ENCODE results near the gene CUTC.

CUTC gene

DNA sequence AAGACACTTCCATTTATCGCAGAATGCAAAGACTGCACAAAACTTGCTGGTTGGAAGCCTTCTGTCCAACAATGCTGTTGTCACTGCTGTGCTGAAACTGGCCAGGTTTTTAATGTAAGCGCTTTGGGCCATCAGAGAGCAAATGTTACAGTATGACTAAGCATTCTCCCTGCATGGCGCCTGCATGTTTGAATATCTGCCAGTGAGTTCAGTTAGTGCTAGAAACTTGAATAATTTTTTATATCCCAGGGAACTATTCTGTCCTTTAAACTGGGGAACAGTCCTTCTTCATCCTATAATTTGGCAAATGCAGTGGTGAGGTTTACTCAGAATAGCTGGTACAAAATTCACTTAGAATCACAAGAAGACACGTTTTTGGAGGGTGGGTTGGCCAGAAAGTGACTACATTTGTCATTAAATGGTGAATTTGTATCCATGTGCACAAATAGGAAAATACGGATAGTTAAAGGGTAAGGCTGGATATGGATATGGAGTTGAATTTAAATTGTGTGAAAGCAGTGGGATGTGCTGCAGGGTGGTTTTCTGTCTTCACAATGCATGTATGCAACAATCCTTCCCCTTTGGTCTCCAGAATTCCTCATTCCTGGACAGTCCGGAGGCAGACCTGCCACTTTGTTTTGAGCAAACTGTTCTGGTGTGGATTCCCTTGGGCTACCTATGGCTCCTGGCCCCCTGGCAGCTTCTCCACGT lies 52.1 kb downstream of the CUTC start:
- peak; percentile 84 for DNase-seq (ENCODE audit: low read depth)

DNA sequence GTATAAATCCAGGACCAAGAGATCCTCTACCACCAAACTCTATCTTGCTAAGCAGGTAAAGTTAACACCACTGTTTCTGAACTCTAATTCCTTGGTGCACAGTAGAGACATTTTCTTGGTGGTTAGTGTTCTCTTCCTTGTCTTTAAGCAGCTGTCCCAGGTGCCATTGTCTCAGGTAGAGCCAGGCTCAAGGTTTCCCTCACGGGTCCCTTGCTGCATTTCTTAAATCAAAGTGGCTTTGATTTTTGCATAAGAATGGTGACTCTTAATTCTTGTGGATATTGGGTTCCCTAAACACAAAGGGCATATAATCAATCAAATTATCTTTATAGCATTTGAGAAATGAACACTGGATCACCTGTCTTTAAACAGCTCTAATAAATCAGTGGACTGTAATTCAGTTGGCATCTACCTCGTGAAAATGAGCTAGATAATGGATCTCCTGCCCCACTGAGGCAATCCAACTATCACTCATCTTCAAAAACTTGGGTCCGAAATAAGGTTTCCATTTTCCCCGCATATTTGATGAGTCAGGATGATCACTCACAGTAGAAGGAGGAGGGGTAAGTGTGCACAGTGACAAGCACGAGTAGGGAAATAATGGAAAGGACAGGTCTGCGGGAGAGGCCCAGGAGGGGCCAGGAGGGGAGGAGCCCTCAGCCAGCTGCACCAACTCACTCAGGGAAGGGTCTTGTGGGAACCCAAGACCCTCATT lies 52.9 kb downstream of the CUTC start:
- no peak for DNase-seq (ENCODE audit: low read depth)

DNA sequence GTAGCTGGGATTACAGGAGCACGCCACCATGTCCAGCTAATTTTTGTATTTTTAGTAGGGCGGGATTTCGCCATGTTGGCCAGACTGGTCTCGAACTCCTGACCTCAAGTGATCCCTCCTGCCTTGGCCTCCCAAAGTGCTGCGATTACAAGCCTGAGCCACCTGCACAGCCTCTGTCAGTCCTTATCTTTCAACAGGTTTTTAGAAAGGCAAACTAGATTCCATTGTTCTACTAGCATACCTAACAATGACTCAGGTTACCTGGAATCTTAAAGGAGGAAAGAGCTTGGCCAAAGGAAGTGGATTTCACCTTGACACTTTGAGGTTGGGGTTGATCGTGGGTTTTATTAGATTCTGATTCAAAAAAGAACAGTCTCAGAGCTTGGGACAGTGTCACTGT lies 53.6 kb downstream of the CUTC start:
- DNase-seq (ENCODE audit: low read depth): no peak

DNA sequence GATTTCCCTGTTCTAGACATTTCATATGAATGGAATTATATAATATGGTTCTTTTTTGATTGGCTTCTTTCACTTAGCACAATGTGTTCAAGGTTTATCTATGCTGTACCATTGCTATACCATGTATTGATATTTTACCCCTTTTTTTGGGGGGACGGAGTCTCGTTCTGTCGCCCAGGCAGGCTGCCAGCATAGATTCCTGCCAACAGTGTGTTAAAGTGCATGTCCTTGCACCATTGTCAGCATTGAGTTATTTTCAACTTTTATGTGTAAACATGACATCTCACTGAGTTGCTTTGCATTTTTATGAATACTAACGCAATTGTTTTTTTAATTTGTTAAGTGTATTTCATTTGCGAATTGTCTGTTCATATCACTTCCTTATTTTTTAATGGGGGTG lies 55.3 kb downstream of the CUTC start:
- no peak for DNase-seq (ENCODE audit: low read depth)

DNA sequence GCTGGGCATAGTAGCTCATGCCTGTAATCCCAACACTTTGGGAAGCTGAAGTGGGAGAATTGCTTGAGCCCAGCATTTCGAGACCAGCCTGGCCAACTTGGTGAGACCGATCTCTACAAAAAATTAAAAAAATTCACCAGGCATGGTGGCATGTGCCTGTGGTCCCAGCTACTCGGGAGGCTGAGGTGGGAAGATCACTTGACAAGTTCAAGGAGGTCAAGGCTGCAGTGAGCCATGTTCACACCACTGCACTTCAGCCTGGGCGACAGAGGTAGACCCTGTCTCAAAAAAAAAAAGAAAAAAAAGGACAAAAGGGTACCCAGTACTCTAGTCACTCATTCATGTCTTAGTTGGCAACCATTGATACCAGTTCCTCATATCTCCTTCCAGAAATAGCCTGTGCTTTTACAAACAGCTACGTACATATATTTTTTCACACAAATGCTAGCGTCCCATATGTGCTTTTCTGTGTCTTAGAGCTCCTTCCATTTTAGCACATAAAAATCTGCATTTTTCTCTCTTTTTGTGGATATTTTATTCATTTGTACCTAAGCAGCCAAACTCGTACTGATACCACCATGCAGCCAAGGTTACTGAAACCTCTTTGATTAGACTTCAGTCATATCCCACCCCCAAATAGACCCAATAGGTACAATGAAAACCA lies 55.9 kb downstream of the CUTC start:
- DNase-seq (ENCODE audit: low read depth): no peak

DNA sequence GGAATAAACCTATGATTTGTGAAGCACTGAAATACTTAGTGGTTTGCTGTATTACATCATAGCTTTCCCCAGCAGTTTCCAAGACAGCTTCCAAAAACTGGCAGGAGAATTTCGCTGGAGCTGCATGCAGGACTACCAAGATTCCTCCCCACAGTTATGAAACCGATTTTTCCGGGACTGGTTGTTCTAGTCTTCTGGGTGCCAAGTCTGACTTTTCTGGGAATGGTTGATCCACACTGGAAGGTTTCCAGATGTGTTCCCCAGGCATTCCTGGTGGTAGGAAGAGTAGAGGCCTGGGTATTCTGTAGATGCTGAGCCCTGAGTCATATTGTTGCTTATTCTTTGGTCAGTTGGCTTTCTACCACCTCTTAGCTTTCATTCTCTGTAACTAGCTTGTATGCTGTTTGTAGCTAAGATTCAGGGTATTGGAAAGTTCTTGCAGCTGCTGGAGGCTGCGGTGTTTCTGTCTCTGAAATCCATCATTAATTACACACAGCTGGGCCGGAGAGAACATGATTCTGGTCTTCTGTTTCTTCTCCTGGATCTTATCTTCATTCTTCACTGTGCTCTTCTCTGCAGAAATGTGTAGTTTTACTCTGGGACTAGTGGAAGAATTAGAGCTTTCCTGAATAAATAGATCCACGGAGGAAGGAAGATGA lies 56.7 kb downstream of the CUTC start:
- peak; percentile 86 for DNase-seq (ENCODE audit: low read depth)

DNA sequence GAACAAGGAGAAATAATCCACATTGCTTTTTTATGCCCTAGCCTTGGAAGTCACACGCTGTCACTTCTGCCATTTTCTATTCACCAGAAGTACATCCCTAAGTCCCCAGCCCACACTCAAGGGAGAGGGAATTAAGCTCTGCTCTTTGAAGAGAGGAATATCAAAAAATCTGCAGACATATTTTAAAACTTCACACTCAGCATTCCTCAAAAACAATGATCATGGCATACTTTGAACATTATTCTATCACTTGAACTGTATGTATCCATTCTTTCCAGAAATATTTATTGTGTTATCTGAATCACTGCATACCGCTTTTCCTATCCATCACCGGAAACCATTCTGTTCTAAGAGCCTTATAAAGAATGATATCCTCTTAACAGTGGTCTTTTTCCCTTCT lies 59.8 kb downstream of the CUTC start:
- no peak for DNase-seq (ENCODE audit: low read depth)

DNA sequence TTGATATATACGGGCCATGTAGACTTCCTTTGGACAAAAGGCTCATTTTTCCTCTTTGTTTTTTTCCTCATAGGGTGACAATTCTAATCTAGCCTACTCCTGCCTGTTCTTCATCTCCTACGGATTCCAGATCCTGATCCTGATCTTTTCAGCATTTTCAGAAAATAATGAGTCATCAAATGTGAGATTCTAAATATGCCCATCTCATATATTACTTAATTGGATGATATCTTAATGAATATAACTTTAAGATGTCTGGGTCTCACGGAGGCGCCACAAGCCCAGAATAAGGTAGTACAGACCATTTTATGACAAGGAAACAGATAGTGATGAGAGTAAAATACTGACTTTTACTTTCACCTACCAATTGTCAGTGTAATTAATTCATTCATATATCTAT lies 61.8 kb downstream of the CUTC start:
- DNase-seq (ENCODE audit: low read depth): no peak

DNA sequence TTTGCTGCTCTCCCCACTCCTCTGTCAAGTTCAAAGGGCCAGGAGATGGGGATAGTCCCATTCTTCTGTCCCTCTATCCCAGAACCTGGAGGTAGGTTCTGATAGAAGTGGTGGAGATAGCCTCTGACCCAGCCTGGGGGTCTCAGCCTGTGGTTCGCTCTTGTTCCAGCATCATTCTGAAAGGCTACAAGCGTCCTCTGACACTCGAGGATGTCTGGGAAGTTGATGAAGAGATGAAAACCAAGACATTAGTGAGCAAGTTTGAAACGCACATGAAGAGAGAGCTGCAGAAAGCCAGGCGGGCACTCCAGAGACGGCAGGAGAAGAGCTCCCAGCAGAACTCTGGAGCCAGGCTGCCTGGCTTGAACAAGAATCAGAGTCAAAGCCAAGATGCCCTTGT lies 64.9 kb downstream of the CUTC start:
- DNase-seq (ENCODE audit: low read depth): no peak

DNA sequence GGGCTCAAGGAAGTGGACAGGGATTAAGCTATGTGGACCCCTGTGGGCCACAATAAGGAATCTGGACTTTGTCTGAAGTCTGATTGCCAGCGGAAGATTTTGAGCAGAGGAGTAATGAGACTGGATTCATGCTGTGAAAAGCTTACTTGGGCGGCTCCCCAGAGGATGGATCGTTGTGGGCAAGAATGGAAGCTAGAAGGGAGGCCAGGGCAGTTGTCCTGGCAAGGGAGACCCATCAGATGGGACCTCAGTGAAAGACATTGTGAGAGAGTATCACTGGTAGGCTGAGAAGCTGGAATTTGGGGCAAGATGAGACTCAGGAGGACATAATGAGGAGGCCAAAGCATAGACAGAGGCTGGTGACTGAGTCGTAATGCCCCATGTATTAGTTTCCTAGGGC lies 66.0 kb downstream of the CUTC start:
- no peak for DNase-seq (ENCODE audit: low read depth)

DNA sequence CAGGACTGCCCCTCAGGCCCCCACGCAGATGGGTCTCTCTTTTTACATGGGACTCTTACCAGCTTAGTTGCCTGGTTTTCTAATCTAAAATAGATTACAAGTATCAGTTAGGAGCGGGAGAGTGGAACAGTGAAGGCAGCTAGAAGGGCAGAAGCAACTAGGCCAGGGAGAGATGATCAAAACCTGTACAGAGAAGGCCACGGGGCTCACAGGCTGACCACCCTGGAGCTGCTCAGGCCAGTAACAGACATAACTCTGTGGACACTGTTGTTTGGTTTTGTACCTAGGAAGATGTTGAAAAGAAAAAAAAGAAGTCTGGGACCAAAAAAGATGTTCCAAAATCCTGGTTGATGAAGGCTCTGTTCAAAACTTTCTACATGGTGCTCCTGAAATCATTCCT lies 66.9 kb downstream of the CUTC start:
- no peak for DNase-seq (ENCODE audit: low read depth)

DNA sequence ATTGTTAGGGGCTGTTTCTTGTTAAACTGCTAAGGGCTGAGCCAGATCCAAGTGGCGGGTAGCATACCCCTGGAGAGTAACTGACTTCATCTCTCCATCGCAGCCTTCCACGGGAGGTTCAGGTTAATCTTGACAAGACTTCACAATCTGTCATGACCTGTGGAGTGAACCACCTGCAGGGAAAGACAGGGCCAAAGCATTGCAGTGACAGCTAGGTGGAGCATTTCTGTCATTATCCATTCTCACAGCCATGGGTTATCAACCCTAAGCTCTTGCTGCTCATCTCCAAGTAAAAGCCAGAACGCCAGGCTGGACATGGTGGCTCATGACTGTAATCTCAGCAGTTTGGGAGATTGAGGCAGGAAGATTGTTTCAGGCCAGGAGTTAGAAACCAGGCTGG lies 67.6 kb downstream of the CUTC start:
- DNase-seq (ENCODE audit: low read depth): no peak

DNA sequence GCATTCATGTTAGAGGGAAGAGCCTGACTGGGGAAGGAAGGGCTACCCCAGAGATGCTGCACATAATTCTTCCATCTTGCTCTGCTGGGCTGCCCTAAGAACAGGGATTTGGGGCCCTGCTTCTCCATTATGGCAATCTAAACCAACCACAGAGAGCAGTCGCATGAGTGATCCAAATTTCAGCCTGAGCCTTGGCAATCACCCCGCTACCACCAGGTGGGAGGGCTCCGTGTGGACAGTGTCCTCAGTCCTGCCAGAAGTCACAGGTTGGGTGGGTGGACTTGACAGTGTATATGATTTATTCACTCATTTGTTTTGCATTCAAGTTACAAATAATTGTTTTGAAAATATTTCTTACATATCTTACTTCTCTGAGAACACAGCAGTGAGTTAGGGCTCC lies 72.4 kb downstream of the CUTC start:
- DNase-seq (ENCODE audit: low read depth): no peak

DNA sequence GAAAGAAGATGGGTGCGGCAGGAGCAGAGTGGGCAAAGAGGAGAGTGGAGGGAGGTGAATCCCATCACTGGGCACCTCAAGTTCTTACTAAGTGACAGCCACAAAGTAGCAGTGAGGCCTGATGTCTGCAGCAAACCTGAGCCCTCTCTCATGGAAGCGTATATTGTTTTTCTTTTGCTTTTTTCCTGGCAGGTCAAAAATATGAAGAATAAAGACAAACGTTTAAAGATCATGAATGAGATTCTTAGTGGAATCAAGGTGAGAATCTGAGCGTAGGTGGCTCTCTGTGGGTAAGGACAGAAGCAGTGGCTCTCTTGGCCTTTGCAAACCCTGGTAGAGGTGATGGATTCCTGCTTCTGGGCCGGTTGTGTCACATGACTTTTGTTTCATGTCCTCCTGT lies 73.2 kb downstream of the CUTC start:
- DNase-seq (ENCODE audit: low read depth): no peak
